Neural cell (in vitro differentiated cells): ENCODE measurements around the gene NAMPT.

ENCODE experiments used
- EP300 ChIP-seq: fragments of 450-650 bp; conservative IDR thresholded peaks from 2 replicates; pipeline ENCODE4 v1.6.1; 2014; ENCODE audit warnings: antibody characterized with exemption, mild to moderate bottlenecking, moderate library complexity; ENCODE audit not compliant: poor library complexity, severe bottlenecking
- MXI1 ChIP-seq: fragments of 450-650 bp; conservative IDR thresholded peaks from 2 replicates; pipeline ENCODE4 v1.6.1; 2014; ENCODE audit warnings: antibody characterized with exemption, mild to moderate bottlenecking; ENCODE audit not compliant: poor library complexity, severe bottlenecking
- POLR2AphosphoS5 ChIP-seq: IDR thresholded peaks from 2 replicates; pipeline ENCODE4 v1.6.1; 2012
- RAD21 ChIP-seq: fragments of 450-650 bp; conservative IDR thresholded peaks from 2 replicates; pipeline ENCODE4 v1.6.1; 2014; ENCODE audit warnings: antibody characterized with exemption, mild to moderate bottlenecking, moderate library complexity
- TF ChIP-seq, protein P1 (sequence below): fragments of 450-650 bp; IDR thresholded peaks from 2 replicates; pipeline ENCODE4 v1.5.1; 2014; ENCODE audit warnings: antibody characterized with exemption, mild to moderate bottlenecking, moderate library complexity; ENCODE audit not compliant: poor library complexity, severe bottlenecking
- TF ChIP-seq, protein P2 (sequence below): IDR thresholded peaks from 2 replicates; pipeline ENCODE4 v1.6.1; 2012; ENCODE audit warnings: borderline replicate concordance

DNA sequence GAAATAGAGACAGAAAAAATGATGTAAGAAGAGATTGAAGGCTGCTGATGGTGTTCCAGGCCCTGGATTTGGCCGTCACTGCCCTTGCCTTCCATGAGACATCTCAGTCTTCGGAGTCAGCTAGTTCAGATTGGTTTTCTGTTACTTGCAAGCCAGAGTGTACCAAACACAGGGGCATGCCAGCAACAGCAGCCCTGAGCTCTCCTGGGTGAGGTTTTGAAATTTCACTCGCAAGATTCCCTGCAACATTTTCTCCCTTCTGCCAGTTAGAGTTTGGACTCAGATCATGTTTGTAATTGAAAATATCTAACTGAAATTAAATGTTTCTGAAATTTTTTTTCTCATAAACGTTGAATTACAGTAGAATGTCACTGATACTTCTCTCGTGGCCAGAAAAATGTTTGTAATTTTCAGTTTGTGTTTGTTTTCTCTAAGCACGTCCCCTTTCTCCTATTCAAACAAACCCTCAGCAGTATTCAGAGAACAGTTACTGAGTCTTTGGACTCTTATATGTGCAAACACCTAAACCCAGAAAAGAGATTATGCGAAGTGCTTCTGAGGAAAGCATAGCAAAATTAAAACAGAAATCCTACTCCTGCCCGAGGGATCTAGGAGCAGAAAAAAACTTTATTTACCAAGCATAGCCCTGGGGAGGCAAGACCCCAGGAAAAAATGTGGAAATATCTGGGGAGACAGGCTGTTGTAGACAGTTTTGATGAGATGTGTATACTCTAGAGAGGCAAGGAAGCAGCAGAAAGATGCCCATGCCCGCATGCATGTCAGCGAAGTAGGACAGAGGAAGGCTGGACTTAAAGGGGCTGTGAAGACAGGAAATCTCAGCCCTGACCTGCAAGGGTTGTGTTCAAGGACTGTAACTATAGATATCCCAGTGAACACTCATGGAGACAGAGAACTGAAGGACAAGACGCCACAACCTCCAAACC, 43.0 kb upstream of the NAMPT start:
- no peak for TF ChIP-seq EP300
- TF ChIP-seq, protein P1, sequence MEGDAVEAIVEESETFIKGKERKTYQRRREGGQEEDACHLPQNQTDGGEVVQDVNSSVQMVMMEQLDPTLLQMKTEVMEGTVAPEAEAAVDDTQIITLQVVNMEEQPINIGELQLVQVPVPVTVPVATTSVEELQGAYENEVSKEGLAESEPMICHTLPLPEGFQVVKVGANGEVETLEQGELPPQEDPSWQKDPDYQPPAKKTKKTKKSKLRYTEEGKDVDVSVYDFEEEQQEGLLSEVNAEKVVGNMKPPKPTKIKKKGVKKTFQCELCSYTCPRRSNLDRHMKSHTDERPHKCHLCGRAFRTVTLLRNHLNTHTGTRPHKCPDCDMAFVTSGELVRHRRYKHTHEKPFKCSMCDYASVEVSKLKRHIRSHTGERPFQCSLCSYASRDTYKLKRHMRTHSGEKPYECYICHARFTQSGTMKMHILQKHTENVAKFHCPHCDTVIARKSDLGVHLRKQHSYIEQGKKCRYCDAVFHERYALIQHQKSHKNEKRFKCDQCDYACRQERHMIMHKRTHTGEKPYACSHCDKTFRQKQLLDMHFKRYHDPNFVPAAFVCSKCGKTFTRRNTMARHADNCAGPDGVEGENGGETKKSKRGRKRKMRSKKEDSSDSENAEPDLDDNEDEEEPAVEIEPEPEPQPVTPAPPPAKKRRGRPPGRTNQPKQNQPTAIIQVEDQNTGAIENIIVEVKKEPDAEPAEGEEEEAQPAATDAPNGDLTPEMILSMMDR: no peak
- TF ChIP-seq POLR2AphosphoS5: no peak
- no peak for TF ChIP-seq RAD21
- TF ChIP-seq, protein P2, sequence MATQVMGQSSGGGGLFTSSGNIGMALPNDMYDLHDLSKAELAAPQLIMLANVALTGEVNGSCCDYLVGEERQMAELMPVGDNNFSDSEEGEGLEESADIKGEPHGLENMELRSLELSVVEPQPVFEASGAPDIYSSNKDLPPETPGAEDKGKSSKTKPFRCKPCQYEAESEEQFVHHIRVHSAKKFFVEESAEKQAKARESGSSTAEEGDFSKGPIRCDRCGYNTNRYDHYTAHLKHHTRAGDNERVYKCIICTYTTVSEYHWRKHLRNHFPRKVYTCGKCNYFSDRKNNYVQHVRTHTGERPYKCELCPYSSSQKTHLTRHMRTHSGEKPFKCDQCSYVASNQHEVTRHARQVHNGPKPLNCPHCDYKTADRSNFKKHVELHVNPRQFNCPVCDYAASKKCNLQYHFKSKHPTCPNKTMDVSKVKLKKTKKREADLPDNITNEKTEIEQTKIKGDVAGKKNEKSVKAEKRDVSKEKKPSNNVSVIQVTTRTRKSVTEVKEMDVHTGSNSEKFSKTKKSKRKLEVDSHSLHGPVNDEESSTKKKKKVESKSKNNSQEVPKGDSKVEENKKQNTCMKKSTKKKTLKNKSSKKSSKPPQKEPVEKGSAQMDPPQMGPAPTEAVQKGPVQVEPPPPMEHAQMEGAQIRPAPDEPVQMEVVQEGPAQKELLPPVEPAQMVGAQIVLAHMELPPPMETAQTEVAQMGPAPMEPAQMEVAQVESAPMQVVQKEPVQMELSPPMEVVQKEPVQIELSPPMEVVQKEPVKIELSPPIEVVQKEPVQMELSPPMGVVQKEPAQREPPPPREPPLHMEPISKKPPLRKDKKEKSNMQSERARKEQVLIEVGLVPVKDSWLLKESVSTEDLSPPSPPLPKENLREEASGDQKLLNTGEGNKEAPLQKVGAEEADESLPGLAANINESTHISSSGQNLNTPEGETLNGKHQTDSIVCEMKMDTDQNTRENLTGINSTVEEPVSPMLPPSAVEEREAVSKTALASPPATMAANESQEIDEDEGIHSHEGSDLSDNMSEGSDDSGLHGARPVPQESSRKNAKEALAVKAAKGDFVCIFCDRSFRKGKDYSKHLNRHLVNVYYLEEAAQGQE: no peak
- TF ChIP-seq MXI1: no peak
